ENCODE results near the gene PLSCR3.

The PLSCR3 gene

DNA sequence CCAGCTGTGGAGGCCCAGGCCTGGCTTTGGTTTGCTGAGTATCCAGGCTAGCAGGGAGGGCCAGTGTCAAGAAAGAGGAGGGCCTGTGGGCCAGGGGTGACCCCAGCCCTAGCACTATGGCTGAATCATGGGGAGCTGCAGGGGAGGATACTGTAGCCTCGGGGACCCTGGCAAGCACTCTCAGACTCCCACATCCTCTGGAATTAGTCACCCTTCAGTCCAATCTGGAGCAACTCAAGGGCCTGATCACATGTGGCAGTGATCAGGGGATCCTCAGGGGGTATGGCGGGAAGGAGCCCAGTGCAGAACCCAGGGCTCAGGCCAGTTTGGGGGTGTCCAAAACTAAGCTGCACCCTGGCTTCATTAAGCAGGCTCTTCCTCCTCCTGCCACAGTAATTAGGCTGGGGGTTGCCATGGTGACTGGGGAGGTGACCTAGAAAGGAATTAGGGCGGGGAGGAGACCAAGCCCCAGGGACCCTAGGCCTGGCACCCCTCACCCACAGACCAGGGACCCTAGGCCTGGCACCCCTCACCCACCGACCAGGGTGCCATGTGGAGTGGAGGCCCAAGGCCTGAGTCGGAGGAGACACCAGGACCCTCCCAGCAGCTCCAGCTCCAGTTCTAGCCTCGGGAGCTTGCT is 19.1 kb upstream of the PLSCR3 start:
- no peak for DNase-seq (ENCODE audit: extremely low read depth, low read depth)
- H3K4me3 ChIP-seq (replicated peaks; ENCODE audit: low read depth, low read length) = no peak overlapping the region
- TF ChIP-seq, protein P1, sequence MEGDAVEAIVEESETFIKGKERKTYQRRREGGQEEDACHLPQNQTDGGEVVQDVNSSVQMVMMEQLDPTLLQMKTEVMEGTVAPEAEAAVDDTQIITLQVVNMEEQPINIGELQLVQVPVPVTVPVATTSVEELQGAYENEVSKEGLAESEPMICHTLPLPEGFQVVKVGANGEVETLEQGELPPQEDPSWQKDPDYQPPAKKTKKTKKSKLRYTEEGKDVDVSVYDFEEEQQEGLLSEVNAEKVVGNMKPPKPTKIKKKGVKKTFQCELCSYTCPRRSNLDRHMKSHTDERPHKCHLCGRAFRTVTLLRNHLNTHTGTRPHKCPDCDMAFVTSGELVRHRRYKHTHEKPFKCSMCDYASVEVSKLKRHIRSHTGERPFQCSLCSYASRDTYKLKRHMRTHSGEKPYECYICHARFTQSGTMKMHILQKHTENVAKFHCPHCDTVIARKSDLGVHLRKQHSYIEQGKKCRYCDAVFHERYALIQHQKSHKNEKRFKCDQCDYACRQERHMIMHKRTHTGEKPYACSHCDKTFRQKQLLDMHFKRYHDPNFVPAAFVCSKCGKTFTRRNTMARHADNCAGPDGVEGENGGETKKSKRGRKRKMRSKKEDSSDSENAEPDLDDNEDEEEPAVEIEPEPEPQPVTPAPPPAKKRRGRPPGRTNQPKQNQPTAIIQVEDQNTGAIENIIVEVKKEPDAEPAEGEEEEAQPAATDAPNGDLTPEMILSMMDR (IDR thresholded peaks at IDR 0.05; ENCODE audit: low read depth, low read length, missing control alignments) = no peak

DNA sequence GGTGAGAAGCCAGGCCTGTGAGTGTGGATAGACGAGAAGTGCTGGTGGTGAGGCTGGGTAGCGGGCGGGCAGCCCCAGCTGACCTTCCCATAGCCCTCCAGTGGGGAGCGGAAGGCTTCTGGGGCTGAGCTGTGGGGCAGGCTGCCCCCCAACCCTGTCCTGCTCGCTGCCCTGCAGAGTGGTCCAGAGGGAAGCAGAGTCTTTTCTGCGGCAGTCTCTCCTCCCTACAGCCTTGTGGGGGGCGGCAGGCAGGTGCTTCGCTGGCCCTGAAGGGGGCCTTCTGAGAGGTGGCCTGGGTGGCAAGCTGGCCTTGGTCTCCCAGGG is 17.1 kb upstream of the PLSCR3 start:
- TF ChIP-seq, protein P1 (IDR thresholded peaks at IDR 0.05; ENCODE audit: low read depth, low read length, missing control alignments) = no peak
- no peak for DNase-seq (ENCODE audit: extremely low read depth, low read depth)
- no peak overlapping the region for H3K4me3 ChIP-seq (replicated peaks; ENCODE audit: low read depth, low read length)

DNA sequence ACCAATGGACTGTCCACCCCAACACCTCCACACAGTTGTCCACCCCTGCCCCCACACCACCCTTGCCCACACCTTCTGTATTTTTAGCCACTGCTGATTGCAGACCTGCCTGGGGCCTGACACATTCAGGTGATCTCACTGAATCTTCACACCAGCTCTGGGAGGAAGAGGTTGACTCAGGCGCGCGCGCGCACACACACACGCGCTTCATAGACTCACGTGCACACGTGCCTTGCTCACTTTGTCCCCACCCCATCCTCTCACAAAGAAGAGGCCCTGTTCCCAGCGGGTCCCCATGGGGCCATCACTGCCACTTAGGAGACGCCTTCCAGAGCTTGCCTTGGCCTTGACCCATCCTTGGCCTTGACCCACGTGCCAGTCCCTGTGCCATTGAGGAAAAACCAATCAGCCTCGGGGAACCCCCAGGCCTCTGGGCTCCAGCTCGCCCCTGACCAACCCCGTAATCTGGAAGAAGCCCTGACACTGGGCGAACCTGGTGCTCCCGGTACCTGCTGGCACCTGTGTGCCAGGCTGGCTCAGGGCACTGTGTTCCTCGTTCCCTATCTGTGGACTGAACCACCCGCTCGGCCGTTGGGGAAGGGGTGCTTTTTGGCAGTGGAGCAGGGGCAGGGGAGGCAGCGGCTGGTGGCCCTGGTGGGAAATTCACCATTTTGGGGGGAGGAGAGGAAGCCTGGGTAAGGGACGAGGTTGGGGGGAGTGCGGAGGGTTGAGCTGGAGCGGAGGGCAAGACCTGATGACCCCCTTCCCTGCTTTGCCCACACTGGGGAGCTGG is 16.5 kb upstream of the PLSCR3 start:
- H3K4me3 ChIP-seq (replicated peaks; ENCODE audit: low read depth, low read length) = no peak overlapping the region
- DNase-seq (ENCODE audit: extremely low read depth, low read depth) = no peak
- TF ChIP-seq, protein P1 (IDR thresholded peaks at IDR 0.05; ENCODE audit: low read depth, low read length, missing control alignments) = no peak

DNA sequence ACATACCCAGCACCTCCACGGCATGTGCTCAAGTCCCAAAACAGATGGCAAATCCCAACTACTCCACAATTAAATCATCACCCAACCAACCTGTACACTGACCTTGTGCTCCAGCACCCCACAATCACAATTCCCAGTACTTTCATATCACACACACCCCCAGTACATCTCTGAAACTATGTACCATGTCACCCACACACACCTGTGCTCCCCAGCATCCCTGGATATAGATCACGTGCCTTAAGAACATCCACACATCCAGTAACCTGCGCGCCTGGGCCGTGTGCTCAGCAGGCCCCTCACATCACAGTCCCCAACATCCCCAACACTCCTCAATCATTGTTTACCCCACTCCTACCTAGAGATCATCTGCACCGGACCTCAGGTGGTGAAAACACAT is 15.4 kb upstream of the PLSCR3 start:
- H3K4me3 ChIP-seq (replicated peaks; ENCODE audit: low read depth, low read length) = no peak overlapping the region
- TF ChIP-seq, protein P1 (IDR thresholded peaks at IDR 0.05; ENCODE audit: low read depth, low read length, missing control alignments) = no peak
- no peak for DNase-seq (ENCODE audit: extremely low read depth, low read depth)

DNA sequence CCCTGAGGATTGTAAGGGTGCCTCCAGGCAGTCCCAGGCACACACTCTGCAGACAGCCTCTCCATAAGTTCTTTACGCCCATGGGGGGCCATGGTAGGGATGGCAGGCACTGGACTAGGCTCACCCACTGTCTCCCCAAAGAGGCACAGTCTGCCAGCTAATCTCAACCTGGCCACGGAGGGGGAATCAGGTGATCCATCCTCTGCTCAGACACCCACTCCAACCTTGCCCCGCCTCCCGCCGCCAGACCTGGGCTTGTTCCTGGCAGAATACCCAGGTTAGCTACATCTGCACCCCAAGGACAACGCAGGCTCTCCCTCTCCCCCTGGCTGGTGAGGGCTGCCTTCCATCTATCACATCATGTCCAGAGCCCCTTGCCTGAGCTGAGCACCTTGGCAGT is 14.5 kb upstream of the PLSCR3 start:
- no peak for DNase-seq (ENCODE audit: extremely low read depth, low read depth)
- no peak overlapping the region for H3K4me3 ChIP-seq (replicated peaks; ENCODE audit: low read depth, low read length)
- TF ChIP-seq, protein P1 (IDR thresholded peaks at IDR 0.05; ENCODE audit: low read depth, low read length, missing control alignments) = no peak

DNA sequence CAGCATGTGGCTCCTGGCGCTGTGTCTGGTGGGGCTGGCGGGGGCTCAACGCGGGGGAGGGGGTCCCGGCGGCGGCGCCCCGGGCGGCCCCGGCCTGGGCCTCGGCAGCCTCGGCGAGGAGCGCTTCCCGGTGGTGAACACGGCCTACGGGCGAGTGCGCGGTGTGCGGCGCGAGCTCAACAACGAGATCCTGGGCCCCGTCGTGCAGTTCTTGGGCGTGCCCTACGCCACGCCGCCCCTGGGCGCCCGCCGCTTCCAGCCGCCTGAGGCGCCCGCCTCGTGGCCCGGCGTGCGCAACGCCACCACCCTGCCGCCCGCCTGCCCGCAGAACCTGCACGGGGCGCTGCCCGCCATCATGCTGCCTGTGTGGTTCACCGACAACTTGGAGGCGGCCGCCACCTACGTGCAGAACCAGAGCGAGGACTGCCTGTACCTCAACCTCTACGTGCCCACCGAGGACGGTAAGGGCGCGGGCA is 14.0 kb upstream of the PLSCR3 start:
- H3K4me3 ChIP-seq (replicated peaks; ENCODE audit: low read depth, low read length) = no peak overlapping the region
- TF ChIP-seq, protein P1 (IDR thresholded peaks at IDR 0.05; ENCODE audit: low read depth, low read length, missing control alignments) = no peak
- DNase-seq (ENCODE audit: extremely low read depth, low read depth) = no peak

Data from HFF-Myc (cell line).